IPS-NIHi11 (cell line): ENCODE data around the gene NTMT1.
"Not testable (repeated sequence)": the region's sequence is repeated elsewhere in the genome, so short reads cannot be mapped to it uniquely, and the experiment has no call there.

Experiments used
- DNase-seq: peaks from one replicate; pipeline ENCODE4 v3.0.0; 2012; ENCODE audit warnings: mixed read lengths, low spot score

NTMT1 gene

DNA sequence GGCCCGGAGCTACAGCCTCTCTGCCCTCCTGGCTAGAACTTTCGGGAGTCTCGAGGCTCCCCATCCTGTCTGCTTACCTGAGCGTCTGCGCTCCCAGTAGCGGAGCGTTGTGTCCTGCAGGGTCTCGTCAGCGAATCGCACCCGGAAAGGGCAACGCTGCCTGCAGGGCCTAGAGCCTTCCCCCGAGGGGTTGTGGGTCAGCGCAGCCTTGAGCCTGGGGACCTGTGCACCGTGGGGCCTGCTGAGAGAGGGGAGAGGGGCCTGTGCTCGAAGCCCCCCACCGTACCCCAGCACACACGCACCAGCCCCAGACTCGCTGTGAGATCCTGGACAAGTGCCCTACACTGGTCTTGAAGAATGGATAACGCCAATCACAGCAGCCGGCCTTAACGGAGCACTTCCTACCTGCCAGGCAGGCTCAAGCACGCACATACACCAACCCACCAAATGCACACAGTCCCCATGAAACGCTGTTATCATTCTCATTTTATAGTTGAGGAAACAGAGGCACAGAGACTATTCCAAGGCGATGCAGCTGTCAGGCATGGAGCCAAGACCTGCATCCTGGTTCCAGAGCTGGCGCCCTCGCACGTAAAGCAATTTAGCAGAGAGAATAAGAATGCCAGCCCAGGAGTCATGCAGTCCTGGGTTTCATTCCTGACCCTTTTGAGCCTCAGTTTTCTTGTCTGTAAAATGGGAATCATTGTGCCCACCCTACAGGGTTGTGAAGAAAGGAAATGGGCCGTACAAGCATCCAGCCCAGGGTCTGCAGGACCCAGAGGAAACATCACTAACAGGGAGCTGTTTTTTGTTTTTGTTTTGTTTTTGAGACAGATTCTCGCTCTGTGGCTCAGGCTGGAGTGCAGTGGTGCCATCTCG is 10.3 kb upstream of the NTMT1 start:
- DNase-seq, result no peak

DNA sequence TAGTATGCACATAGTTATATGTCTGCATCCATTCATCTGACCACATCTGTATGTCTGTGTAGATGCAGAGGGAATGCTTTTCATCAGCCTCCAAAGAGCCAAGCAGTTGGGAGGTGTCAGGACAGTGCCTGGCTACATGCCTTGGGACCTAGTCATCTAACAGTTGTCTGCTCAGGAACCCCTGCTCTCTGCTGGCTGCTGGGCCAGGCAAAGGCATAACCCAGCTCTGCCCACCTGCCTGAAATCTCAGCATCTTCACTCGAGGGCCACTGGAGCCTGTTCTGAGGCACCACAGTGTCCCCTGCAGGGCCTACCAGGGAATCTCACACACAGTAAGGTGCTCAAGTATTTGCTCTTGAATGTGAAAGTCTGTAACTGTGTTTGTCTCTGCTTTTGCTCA is 8.8 kb upstream of the NTMT1 start:
- DNase-seq, result peak; percentile 49

DNA sequence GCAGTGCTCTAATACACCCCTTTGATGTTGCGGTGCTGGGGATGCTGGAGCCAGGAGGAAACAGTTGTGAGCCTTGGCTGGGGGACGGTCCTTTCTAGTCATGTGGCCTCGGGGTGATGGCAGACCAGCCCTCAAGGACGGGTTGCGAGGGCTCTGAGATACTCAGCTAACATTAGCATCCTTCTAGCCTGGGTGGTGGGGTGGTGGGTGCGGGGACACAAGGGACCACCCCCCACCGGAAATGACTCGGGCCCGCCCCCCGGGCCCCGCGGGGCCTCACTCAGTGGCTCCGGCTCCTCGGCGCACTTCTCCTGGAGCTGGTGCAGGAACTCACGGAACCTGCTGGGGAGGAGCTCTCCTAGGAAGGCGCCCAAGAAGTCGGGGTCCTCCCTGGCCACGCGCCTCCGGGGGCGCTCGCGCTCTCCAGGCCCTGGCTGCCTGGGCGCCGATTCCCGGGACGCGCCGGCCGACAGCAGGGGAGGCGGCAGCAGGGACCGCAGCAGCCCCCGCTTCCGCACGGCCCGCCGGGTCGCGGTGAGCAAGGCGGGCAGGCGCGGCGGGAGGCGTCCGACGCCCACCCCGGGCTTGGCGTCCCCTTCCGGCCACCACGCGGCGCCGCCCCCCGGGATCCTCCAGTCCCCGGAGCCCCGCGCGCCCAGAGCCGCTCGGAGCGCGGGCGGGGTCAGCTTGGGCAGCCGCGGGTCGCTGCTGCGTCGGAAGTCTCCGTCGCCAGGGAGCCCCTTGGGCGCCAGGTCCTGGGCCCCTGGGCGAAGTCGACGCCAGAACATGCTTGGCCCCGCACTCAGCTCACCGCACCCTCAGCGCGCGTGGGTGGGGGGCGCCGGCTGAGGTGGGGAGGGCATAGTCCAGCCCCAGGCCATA is 5.9 kb upstream of the NTMT1 start:
- DNase-seq, result peak; percentile 54

DNA sequence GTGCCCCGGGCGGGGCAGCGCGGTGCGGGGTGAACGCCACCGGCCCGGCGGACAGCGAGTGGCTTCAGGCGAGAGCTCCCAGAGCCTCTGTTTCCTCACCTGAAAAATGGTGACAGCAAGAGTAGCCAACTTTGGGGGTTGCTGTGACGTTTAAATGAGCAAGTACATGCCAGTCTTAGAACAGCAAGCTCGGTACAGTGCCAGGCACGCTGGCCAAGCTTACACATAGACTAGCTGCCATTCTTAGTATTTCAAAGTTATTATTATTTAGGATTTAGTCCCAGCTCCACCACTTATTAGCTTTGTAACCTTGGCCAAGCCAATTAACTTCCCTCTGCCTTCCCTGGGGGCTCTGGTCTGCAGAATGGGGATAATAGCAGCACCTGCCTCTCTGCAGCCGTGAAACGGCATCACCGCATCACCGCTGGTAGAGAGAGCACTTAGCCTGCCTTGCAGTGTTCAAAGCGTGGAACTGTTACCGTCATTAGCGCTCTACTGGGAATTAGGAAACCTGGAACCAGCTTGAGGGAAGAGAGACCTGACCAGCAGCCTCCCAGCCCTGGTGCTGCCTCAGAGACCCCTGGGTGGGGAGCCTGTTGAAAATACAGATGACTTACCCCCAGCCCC is 5.2 kb upstream of the NTMT1 start, which contains the start of gene C9orf50:
Gene C9orf50, minus strand, starts transcription at position 433 of the 627 bp plus-strand sequence. CDS start 527 bp downstream, outside the sequence.
- DNase-seq, result no peak

DNA sequence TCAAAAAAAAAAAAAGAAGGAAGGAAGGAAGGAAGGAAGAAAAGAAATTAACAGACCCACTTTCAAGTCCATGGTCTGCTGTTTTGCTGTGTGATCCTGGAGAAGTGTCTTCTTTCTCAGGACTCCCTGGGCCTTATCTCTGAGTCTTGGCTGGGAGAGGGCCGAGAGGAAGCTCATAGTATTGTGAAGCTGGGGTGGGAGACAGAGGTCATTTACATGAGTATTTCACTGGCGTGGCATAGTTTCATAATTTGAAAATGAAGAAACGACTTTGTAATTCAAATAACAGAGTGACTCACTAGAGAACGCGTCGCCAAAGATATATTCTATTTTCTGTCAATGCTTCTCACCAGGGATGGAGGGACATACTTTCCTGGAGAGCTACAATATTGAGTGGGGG is 2.6 kb upstream of the NTMT1 start:
- DNase-seq, result no peak

DNA sequence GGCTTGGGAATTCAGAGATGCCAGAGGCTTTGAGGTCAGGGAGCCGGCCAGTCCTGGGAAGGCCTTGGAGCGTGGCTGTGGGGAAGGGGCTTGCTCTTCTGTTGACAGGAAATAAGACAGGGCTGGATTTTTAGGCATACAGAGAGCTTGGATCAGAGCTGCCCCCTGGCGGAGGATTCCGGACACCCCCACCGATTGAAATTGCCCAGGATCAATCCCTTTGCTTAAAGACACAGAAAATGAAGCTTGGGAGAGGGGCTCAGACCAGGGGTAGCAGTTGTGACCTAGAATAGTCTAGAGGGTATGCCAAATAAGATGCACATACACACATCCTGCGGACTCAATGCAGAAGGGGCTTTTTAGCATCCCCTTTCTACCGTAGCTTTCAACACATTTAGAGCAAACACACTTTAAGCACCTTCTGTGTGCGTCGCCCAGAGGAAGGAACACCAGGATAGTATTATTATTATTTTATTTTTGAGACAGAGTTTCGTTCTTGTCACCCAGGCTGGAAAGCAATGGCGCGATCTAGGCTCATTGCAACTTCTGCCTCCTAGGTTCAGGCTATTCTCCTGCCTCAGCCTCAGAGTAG is 1.7 kb upstream of the NTMT1 start:
- peak; percentile 76 for DNase-seq

DNA sequence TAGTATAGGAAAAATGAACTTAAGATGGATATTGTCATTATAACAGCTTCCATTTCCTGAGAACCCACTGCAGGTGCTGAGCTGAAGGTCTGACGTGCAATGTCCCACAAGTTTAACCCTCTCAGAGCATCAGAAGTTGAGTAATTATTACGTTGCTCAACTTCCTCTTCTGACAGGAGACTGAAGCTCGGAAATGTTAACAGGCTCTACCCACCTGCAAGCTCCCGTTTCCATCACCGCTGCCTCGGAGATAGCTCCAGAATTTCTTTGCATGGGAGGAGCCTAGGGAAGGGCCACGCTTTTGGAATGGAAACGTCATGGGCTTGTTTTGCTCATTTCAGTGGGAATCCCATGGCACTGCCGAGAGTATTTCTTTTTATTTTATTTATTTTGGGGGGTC is 1.0 kb upstream of the NTMT1 start:
- DNase-seq, result no peak

DNA sequence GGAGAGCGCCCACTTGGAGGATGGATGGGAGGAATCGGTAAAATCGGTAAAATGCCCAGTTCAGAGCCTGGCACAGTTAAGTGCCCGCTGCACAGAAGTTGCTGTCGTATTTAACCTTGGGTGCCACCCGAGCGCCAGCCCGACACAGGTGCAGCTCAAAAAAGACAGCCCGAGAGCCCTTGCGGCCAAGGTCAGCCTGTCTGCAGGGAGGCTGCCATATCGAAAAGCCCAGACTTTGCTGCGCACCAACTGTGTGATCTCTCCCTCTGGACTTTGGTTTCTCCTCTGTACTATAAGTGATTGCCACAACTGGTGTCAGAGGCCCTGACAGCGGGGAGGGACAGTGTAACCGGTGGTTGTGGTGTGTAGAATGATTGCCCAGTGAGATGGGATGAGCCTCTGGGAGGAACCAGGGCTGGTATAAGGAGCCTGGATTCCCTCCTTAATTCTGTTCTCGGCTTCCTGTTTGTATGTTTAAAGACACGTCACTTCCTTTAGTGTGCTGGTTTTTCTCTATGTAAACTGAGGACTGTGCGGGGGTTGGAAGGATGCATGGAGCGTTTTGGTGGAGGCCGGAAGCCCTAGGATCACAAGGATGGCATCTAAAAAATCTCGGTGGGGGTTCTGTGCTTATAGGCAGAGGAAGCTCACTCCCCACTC is 792 bp downstream of the NTMT1 start:
- no peak for DNase-seq

DNA sequence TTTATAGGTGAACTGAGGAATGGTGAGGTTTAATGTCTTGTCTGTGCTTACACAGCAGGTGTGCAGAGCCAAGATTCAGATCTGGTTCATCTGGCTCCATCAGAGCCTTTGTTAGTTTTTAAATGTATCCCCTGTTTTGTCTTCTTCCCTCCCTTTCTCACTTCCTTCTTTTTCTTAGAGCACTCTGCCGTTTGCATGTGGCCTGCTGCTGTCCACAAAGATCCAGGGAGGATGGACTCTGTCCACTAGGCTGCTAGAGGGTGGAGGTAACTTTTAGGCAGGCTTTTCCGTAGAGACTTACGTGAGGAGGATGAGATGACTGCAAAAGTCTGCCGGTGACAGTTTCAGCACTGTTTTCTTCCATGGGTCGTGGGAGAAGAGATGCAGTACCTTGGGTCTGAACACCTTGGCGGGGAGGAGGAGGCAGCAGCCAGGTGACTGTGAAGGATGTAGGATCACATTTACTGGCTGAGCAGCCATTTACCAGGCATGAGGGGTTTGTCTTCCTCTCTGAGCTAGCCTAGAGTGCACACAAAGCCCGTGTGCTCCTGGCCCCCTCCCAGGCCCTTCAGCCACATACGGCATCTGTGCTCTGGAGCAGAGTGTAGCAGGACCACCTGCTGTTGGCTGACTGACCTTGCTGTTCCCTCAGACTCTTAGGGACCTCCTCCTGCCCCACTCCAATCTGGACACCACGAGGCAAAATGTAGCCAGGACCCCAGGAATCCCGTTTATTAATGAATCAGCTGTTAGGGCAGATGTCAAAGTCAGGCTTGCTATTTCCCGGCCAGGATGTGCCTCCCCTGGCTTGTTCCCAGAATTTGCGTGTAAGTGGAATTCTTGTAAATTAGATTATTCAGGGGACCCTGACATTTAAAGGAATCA is 1.8 kb downstream of the NTMT1 start:
- DNase-seq, result no peak

DNA sequence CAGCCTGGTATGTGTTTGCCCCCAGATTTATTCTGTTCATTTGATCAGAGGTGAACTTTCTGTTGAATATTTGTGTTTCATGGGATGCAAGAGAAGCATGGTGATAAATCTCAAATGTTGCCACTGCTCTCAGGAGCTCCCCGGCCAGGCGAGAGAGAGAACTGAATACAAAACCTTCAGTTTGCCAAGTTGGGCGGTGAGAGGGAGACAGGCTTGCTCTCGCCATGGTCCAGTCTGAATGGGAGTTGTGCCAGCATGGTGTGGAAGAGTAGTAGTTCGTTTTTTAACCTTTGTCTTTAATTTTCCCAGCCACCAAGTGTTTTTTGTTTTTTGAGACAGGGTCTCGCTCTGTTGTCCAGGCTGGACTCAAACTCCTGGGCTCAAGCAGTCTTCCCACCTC is 2.7 kb downstream of the NTMT1 start:
- no peak for DNase-seq

DNA sequence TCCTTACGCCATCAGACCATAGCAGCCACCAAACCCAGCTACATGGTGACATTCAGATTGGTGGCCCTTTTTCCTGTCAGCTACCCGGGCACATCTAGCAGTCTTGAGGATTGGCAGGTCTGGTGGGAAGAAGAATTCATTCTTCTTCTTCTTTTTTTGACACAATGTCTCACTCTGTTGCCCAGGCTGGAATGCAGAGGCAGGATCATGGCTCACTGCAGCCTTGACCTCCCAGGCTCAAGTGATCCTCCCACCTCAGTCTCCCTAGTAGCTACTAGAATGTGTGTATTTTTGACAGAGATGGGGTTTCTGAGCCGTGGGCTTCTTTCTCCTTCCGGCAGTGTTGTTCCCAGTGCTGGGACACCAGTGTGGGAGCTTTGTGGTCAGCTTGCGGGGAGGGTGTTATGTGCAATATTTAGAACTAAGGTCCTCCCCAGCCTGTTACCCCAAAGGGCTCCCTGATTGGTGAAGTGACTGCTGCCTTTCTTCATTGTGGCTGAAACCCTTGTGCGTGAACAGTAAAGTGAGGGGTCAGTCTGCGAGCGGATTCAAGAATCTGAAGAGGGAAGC is 3.4 kb downstream of the NTMT1 start:
- DNase-seq, result no peak

DNA sequence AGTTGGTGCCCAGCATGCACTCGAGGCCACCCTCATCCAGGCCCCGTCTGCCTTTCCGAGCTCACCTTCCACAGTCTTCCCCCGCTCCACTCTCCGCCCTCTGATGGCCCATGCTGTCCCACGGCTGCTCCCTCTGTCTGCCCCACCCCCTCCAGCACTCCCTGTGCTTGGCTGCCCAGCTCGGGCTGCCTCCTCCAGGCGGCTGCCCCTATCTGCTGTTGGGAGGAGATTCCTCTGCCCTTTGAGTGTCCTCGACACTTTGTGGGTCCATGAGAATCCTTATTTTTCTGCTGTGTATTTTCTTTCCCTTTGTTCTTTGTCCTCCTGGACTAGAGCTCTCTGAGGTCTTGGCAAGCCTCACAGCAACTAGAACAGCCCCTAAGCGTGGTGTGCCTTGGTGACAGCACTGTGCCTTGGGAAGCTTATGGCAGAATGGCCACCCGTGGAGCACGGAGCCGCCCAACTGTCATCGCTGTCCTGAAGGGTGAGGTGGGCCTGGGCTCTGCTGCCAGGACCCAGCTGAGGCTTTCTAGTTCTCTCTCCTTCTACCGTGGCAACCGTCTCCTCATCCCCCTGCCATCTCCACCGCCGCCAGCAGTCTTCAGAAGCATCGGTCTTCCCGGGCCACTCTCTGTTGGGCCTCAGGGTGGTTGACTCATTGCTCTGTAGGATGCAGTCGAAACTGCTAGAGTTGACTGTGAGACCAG is 5.2 kb downstream of the NTMT1 start:
- DNase-seq, result no peak

DNA sequence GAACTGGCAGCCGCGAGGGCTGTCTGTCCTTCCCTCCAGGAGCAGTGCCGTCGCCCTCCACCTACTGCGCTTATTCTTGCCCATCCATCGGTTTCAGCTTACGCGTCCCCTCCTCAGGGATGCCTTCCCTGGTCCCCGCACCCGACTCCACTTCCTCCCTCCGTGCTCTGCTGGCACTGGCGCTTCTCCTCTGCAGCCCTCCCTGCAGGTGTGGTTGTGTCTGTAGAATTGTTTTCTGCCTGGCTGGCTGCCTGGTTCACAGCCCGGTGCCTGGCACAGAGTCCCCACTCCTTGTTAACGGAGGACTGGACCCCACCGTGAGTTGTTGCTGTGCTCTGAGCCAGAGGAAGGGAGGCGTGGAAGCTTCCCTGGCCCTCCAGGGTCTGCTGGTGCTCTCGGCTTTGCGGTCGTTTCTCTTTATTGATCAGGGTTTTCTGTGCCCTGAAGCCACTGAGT is 5.7 kb downstream of the NTMT1 start:
- DNase-seq, result no peak

DNA sequence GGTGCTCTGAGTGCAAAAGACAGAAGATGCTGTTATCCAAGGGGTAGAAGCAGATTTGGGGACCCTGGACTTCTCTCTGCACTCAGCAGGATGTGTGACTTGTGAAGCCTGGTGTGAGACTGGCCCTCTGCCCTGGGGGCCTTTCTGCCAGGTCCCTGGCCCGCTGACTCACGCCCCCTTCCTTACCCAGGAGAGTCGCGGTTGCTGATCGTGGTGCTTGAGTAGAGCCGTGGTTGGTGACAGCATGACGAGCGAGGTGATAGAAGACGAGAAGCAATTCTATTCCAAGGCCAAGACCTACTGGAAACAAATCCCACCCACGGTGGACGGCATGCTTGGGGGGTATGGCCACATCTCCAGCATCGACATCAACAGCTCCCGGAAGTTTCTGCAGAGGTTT is 6.5 kb downstream of the NTMT1 start:
- DNase-seq, result no peak

DNA sequence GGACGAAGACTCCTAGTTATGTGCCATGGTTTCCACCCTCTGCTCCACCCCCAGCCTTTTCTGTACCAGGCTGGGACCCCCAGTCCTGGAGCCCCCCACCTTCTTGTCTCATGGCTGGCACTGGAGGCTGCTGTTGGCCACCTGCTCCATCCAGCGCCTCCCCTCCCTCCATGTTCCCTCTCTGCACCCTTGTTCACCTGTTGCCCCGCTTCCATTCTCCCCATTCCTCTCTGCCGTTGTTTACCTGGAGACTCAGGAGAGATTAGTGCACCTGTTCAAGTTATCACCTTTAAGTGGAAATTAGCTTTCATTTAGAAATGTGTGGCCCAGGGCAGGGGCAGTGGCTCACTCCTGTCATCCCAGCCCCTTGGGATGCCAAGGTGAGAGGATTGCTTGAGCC is 7.2 kb downstream of the NTMT1 start:
- DNase-seq, result no peak

DNA sequence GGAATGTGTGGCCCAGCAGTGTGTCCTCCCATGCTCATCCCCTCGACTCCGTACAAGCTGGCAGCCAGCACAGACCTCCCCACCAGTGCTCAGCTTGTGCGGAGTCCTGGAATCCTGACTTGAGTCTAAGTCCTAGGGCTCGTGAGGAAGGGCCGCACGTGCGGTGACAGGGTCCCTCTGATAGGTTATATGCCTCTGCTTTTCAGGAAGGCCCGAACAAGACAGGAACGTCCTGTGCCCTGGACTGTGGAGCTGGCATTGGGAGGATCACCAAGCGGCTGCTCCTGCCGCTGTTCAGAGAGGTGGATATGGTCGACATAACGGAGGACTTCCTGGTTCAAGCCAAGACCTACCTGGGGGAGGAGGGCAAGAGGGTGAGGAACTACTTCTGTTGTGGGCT is 7.9 kb downstream of the NTMT1 start:
- no peak for DNase-seq

DNA sequence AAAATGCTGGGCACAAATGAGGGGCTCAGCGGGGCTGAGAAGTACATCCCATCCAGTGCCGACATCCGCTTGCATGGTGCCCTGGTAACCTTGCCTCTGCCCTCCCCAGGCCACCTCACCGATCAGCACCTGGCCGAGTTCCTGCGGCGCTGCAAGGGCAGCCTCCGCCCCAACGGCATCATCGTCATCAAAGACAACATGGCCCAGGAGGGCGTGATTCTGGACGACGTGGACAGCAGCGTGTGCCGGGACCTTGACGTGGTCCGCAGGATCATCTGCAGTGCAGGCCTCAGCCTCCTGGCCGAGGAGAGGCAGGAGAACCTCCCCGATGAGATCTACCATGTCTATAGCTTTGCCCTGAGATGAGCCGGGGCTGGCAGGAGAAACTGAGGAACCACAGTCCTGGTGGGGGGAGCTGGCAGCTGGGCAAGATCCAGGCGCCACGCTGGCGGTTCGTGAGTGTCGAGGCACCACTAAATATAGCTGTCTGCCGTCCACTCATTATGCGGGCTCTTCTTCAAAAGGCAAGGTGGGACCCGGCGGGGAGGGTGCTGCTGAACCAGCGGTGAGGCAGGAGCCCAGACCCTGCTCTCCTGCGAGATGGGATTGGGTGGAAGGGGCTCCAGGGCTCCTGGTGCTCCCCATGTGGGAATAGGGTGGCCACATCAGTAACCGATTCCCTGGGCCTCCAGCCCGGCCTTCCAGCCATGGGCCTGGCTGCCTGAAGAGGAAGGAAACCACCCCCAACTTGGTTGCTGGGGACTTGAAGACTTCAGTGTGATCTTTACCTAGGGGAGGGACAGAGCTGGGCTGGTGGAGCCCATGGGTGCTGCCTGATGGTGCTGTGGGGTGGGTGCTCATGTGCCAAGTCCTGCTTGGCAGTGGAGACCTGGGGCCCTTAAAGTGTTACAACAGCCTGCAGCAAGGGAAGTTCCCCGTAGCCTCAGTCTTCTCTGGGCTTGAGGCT is 9.4 kb downstream of the NTMT1 start:
- DNase-seq, result no peak

DNA sequence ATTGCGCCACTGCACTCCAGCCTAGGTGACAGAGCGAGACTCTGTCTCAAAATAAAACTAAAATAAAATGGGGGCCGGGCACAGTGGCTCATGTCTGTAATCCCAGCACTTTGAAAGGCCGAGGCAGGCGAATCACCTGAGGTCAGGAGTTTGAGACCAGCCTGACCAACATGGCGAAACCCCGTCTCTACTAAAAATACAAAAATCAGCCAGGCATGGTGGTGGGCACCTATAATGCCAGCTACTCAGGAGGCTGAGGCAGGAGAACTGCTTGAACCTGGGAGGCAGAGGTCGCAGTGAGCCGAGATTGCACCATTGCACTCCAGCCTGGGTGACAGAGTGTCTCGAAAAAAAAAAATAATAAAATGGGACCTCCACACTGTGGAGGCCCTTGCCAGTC is 10.4 kb downstream of the NTMT1 start:
- DNase-seq, result not testable (repeated sequence)
